ENCODE data around the gene PPM1E.

The PPM1E gene

GRCh38 chr17:58809564-58809936 lies 53.9 kb downstream of the PPM1E start:
- Histone ChIP-seq H3K36me3 (ENCODE audit: control insufficient read depth, insufficient read depth, low read length) (no peaks in the 10 kb centered on the region), H3K9ac (ENCODE audit: low read depth, low read length) (no peak overlapping the region), H3K27ac (ENCODE audit: low read depth, low read length) (no peak overlapping the region), H3K9me3 (ENCODE audit: control insufficient read depth, insufficient read depth, low read length) (no peaks in the 10 kb centered on the region), H3K4me1 (ENCODE audit: control insufficient read depth, insufficient read depth, low read length) (no peaks in the 10 kb centered on the region), H3K27me3 (ENCODE audit: control insufficient read depth, insufficient read depth, low read length) (no peaks in the 10 kb centered on the region), H3K4me3 (ENCODE audit: low read depth, low read length) (no peak overlapping the region)

GRCh38 chr17:58811290-58811689 lies 55.6 kb downstream of the PPM1E start:
- no peak overlapping the region for H3K4me3 ChIP-seq (ENCODE audit: low read depth, low read length)
- no peaks in the 10 kb centered on the region for H3K27me3 ChIP-seq (ENCODE audit: control insufficient read depth, insufficient read depth, low read length)
- no peaks in the 10 kb centered on the region for H3K9me3 ChIP-seq (ENCODE audit: control insufficient read depth, insufficient read depth, low read length)
- no peak overlapping the region for H3K27ac ChIP-seq (ENCODE audit: low read depth, low read length)
- H3K36me3 ChIP-seq (ENCODE audit: control insufficient read depth, insufficient read depth, low read length), result no peaks in the 10 kb centered on the region
- no peak overlapping the region for H3K9ac ChIP-seq (ENCODE audit: low read depth, low read length)
- no peaks in the 10 kb centered on the region for H3K4me1 ChIP-seq (ENCODE audit: control insufficient read depth, insufficient read depth, low read length)

- Histone ChIP-seq H3K27ac (ENCODE audit: low read depth, low read length) (no peak overlapping the region), H3K4me1 (ENCODE audit: control insufficient read depth, insufficient read depth, low read length) (no peaks in the 10 kb centered on the region), H3K36me3 (ENCODE audit: control insufficient read depth, insufficient read depth, low read length) (no peaks in the 10 kb centered on the region), H3K4me3 (ENCODE audit: low read depth, low read length) (no peak overlapping the region), H3K9me3 (ENCODE audit: control insufficient read depth, insufficient read depth, low read length) (no peaks in the 10 kb centered on the region), H3K9ac (ENCODE audit: low read depth, low read length) (no peak overlapping the region), H3K27me3 (ENCODE audit: control insufficient read depth, insufficient read depth, low read length) (no peaks in the 10 kb centered on the region)
Observed at GRCh38 chr17:58813712-58814111, 58.1 kb downstream of the PPM1E start.

- no peak overlapping the region for H3K4me3 ChIP-seq (ENCODE audit: low read depth, low read length)
- no peaks in the 10 kb centered on the region for H3K4me1 ChIP-seq (ENCODE audit: control insufficient read depth, insufficient read depth, low read length)
- no peaks in the 10 kb centered on the region for H3K9me3 ChIP-seq (ENCODE audit: control insufficient read depth, insufficient read depth, low read length)
- no peak overlapping the region for H3K9ac ChIP-seq (ENCODE audit: low read depth, low read length)
- H3K27me3 ChIP-seq (ENCODE audit: control insufficient read depth, insufficient read depth, low read length), result no peaks in the 10 kb centered on the region
- H3K27ac ChIP-seq (ENCODE audit: low read depth, low read length), result no peak overlapping the region
- H3K36me3 ChIP-seq (ENCODE audit: control insufficient read depth, insufficient read depth, low read length), result no peaks in the 10 kb centered on the region
Observed at GRCh38 chr17:58818654-58819053, 63.0 kb downstream of the PPM1E start.

GRCh38 chr17:58822148-58823050 lies 66.7 kb downstream of the PPM1E start:
- no peaks in the 10 kb centered on the region for H3K4me1 ChIP-seq (ENCODE audit: control insufficient read depth, insufficient read depth, low read length)
- no peak overlapping the region for H3K9ac ChIP-seq (ENCODE audit: low read depth, low read length)
- H3K4me3 ChIP-seq (ENCODE audit: low read depth, low read length), result no peak overlapping the region
- no peak overlapping the region for H3K27ac ChIP-seq (ENCODE audit: low read depth, low read length)
- H3K9me3 ChIP-seq (ENCODE audit: control insufficient read depth, insufficient read depth, low read length), result no peaks in the 10 kb centered on the region
- no peaks in the 10 kb centered on the region for H3K36me3 ChIP-seq (ENCODE audit: control insufficient read depth, insufficient read depth, low read length)
- H3K27me3 ChIP-seq (ENCODE audit: control insufficient read depth, insufficient read depth, low read length), result no peaks in the 10 kb centered on the region

GRCh38 chr17:58823051-58823525 lies 67.4 kb downstream of the PPM1E start:
- Histone ChIP-seq H3K4me3 (ENCODE audit: low read depth, low read length) (no peak overlapping the region), H3K9ac (ENCODE audit: low read depth, low read length) (no peak overlapping the region), H3K27me3 (ENCODE audit: control insufficient read depth, insufficient read depth, low read length) (no peaks in the 10 kb centered on the region), H3K36me3 (ENCODE audit: control insufficient read depth, insufficient read depth, low read length) (no peaks in the 10 kb centered on the region), H3K27ac (ENCODE audit: low read depth, low read length) (no peak overlapping the region), H3K4me1 (ENCODE audit: control insufficient read depth, insufficient read depth, low read length) (no peaks in the 10 kb centered on the region), H3K9me3 (ENCODE audit: control insufficient read depth, insufficient read depth, low read length) (no peaks in the 10 kb centered on the region)

- no peaks in the 10 kb centered on the region for H3K4me1 ChIP-seq (ENCODE audit: control insufficient read depth, insufficient read depth, low read length)
- no peak overlapping the region for H3K9ac ChIP-seq (ENCODE audit: low read depth, low read length)
- no peak overlapping the region for H3K27ac ChIP-seq (ENCODE audit: low read depth, low read length)
- no peak overlapping the region for H3K4me3 ChIP-seq (ENCODE audit: low read depth, low read length)
- no peaks in the 10 kb centered on the region for H3K9me3 ChIP-seq (ENCODE audit: control insufficient read depth, insufficient read depth, low read length)
- H3K36me3 ChIP-seq (ENCODE audit: control insufficient read depth, insufficient read depth, low read length), result no peaks in the 10 kb centered on the region
- no peaks in the 10 kb centered on the region for H3K27me3 ChIP-seq (ENCODE audit: control insufficient read depth, insufficient read depth, low read length)
Observed at GRCh38 chr17:58829172-58829637, 73.6 kb downstream of the PPM1E start.

- Histone ChIP-seq H3K27ac (ENCODE audit: low read depth, low read length) (no peak overlapping the region), H3K4me1 (ENCODE audit: control insufficient read depth, insufficient read depth, low read length) (no peaks in the 10 kb centered on the region), H3K36me3 (ENCODE audit: control insufficient read depth, insufficient read depth, low read length) (no peaks in the 10 kb centered on the region), H3K27me3 (ENCODE audit: control insufficient read depth, insufficient read depth, low read length) (no peaks in the 10 kb centered on the region), H3K9ac (ENCODE audit: low read depth, low read length) (no peak overlapping the region), H3K4me3 (ENCODE audit: low read depth, low read length) (no peak overlapping the region), H3K9me3 (ENCODE audit: control insufficient read depth, insufficient read depth, low read length) (no peaks in the 10 kb centered on the region)
Observed at GRCh38 chr17:58831780-58832179, 76.1 kb downstream of the PPM1E start.

- no peaks in the 10 kb centered on the region for H3K9me3 ChIP-seq (ENCODE audit: control insufficient read depth, insufficient read depth, low read length)
- no peaks in the 10 kb centered on the region for H3K4me1 ChIP-seq (ENCODE audit: control insufficient read depth, insufficient read depth, low read length)
- H3K36me3 ChIP-seq (ENCODE audit: control insufficient read depth, insufficient read depth, low read length), result no peaks in the 10 kb centered on the region
- H3K4me3 ChIP-seq (ENCODE audit: low read depth, low read length), result no peak overlapping the region
- H3K9ac ChIP-seq (ENCODE audit: low read depth, low read length), result no peak overlapping the region
- no peaks in the 10 kb centered on the region for H3K27me3 ChIP-seq (ENCODE audit: control insufficient read depth, insufficient read depth, low read length)
- H3K27ac ChIP-seq (ENCODE audit: low read depth, low read length), result no peak overlapping the region
Observed at GRCh38 chr17:58832514-58832913, 76.9 kb downstream of the PPM1E start.

GRCh38 chr17:58837699-58838098 lies 82.0 kb downstream of the PPM1E start:
- H3K27ac ChIP-seq (ENCODE audit: low read depth, low read length), result no peak overlapping the region
- no peak overlapping the region for H3K9ac ChIP-seq (ENCODE audit: low read depth, low read length)
- H3K4me3 ChIP-seq (ENCODE audit: low read depth, low read length), result no peak overlapping the region
- no peaks in the 10 kb centered on the region for H3K9me3 ChIP-seq (ENCODE audit: control insufficient read depth, insufficient read depth, low read length)
- H3K27me3 ChIP-seq (ENCODE audit: control insufficient read depth, insufficient read depth, low read length), result no peaks in the 10 kb centered on the region
- no peaks in the 10 kb centered on the region for H3K36me3 ChIP-seq (ENCODE audit: control insufficient read depth, insufficient read depth, low read length)
- H3K4me1 ChIP-seq (ENCODE audit: control insufficient read depth, insufficient read depth, low read length), result no peaks in the 10 kb centered on the region

GRCh38 chr17:58840820-58841612 lies 85.4 kb downstream of the PPM1E start:
- Histone ChIP-seq H3K9ac (ENCODE audit: low read depth, low read length) (no peak overlapping the region), H3K27ac (ENCODE audit: low read depth, low read length) (no peak overlapping the region), H3K36me3 (ENCODE audit: control insufficient read depth, insufficient read depth, low read length) (no peaks in the 10 kb centered on the region), H3K9me3 (ENCODE audit: control insufficient read depth, insufficient read depth, low read length) (no peaks in the 10 kb centered on the region), H3K27me3 (ENCODE audit: control insufficient read depth, insufficient read depth, low read length) (no peaks in the 10 kb centered on the region), H3K4me1 (ENCODE audit: control insufficient read depth, insufficient read depth, low read length) (no peaks in the 10 kb centered on the region), H3K4me3 (ENCODE audit: low read depth, low read length) (no peak overlapping the region)
